RWPE2 (cell line): Measurements from ENCODE around the gene DCAF15.
A peak's percentile ranks its signal among the peaks of the same experiment; 100 is the strongest.

Source experiments
- ATAC-seq: fragments of 200-7000 bp; cut with Tn5 transposase; 3 replicates; pipeline ENCODE4 v1.9.1; 2021; ENCODE audit warnings: low read depth
- DNase-seq: peaks from one replicate; pipeline ENCODE4 v3.0.0-alpha.2; 2020; ENCODE audit warnings: low spot score
- H3K27ac ChIP-seq: fragments of 450-650 bp; 2 replicates; pipeline ENCODE4 v1.5.1; 2017; ENCODE audit warnings: mild to moderate bottlenecking; ENCODE audit not compliant: poor library complexity, severe bottlenecking
- H3K27me3 ChIP-seq: fragments of 250-450 bp; sonication (Bioruptor Pico); 2 replicates; pipeline ENCODE4 v1.5.1; 2021; ENCODE audit warnings: mild to moderate bottlenecking, moderate library complexity; ENCODE audit not compliant: insufficient read depth, poor library complexity, severe bottlenecking
- H3K36me3 ChIP-seq: fragments of 250-450 bp; sonication (Bioruptor Pico); 2 replicates; pipeline ENCODE4 v1.5.1; 2020; ENCODE audit warnings: low read depth, mild to moderate bottlenecking, moderate library complexity
- H3K4me1 ChIP-seq: fragments of 250-450 bp; sonication (Bioruptor Pico); 2 replicates; pipeline ENCODE4 v1.5.1; 2021; ENCODE audit warnings: mild to moderate bottlenecking, moderate library complexity; ENCODE audit not compliant: insufficient read depth, poor library complexity, severe bottlenecking
- H3K4me3 ChIP-seq: fragments of 250-450 bp; sonication (Bioruptor Pico); 2 replicates; pipeline ENCODE4 v1.5.1; 2021; ENCODE audit warnings: mild to moderate bottlenecking, moderate library complexity; ENCODE audit not compliant: severe bottlenecking
- H3K9me3 ChIP-seq: fragments of 250-450 bp; sonication (Bioruptor Pico); 2 replicates; pipeline ENCODE4 v1.5.1; 2021; ENCODE audit warnings: mild to moderate bottlenecking, moderate library complexity; ENCODE audit not compliant: severe bottlenecking
- CTCF ChIP-seq: fragments of 450-650 bp; IDR thresholded peaks from one replicate; pipeline ENCODE4 v1.5.1; 2017; ENCODE audit warnings: mild to moderate bottlenecking, moderate library complexity; ENCODE audit not compliant: poor library complexity, severe bottlenecking

Gene DCAF15

GRCh38 chr19:13952154-13952930, at the start of gene DCAF15:
DCAF15 (plus strand) TSS chr19:13952509; CDS start chr19:13952513, 4 bp downstream.
- Histone ChIP-seq H3K4me1 (peaks cover 4% of the 10 kb centered on the region), H3K36me3 (peaks cover 33% of the 10 kb centered on the region), H3K27me3 (no peaks in the 10 kb centered on the region), H3K27ac (peak within 1 kb of the TSS; percentile 52), H3K4me3 (peak within 1 kb of the TSS; percentile 45), H3K9me3 (no peaks in the 10 kb centered on the region)
- no peak for TF ChIP-seq CTCF
- DNase-seq (peak; percentile 99), ATAC-seq (peak; percentile 99)

- Histone ChIP-seq H3K27me3 (no peaks in the 10 kb centered on the region), H3K4me3 (no peak overlapping the region), H3K4me1 (no peaks in the 10 kb centered on the region), H3K27ac (no peak overlapping the region), H3K9me3 (no peaks in the 10 kb centered on the region), H3K36me3 (no peaks in the 10 kb centered on the region)
- ATAC-seq (no peak), DNase-seq (no peak)
- peak; percentile 52 for TF ChIP-seq CTCF
Measured at GRCh38 chr19:13902993-13903555, 49.2 kb upstream of the DCAF15 start.

- H3K36me3 ChIP-seq = peaks cover 11% of the 10 kb centered on the region
- H3K4me3 ChIP-seq = peak within 1 kb of the TSS; percentile 62
- no peaks in the 10 kb centered on the region for H3K4me1 ChIP-seq
- peak; percentile 91 for DNase-seq
- no peak for TF ChIP-seq CTCF
- H3K27me3 ChIP-seq = no peaks in the 10 kb centered on the region
- no peaks in the 10 kb centered on the region for H3K9me3 ChIP-seq
- peak within 1 kb of the TSS; percentile 43 for H3K27ac ChIP-seq
- ATAC-seq = peak; percentile 98
Measured at GRCh38 chr19:13905634-13906520, 46.4 kb upstream of the DCAF15 start, which contains the start of the genes BRME1 and CC2D1A. BRME1 (minus strand) TSS chr19:13906117; CDS start chr19:13904892, 1,225 bp downstream. CC2D1A (plus strand) TSS chr19:13906201; CDS start chr19:13906442, 241 bp downstream.

DNA sequence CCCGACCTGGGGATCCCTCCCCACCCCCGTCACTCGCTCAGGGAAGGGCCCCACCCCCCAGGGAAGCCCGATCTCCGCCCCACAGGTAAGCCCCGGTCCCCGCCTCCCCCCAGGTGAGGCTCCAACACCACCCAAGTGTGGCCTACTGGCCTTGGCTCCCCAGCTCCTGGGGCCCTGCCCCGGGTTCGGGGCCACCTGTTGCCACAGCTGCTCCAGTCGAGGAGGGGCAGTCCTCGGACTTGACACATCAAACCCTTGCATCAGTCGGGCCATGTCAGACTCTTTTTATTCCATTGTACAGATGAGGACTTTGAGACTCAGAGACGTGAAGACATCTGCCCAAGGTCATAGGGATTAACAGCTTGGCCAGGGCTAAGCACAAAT, 45.8 kb upstream of the DCAF15 start:
- H3K27me3 ChIP-seq = no peaks in the 10 kb centered on the region

More for the DNA sequence above, 45.8 kb upstream of the DCAF15 start:
- peak overlapping the region; percentile 62 for H3K4me3 ChIP-seq
- H3K9me3 ChIP-seq = no peaks in the 10 kb centered on the region
- H3K27ac ChIP-seq = peak overlapping the region; percentile 43
- TF ChIP-seq CTCF = no peak
- ATAC-seq (peak; percentile 62), DNase-seq (no peak)
- H3K4me1 ChIP-seq = no peaks in the 10 kb centered on the region
- peaks cover 14% of the 10 kb centered on the region for H3K36me3 ChIP-seq
